Measurements from ENCODE around the gene FNTB. TPM values are rescaled to one million over a fixed set of nuclear protein-coding genes. Genes with fewer than 3 reads are reported as not detected.

Gene FNTB
- total RNA-seq, 1 donor from 2014 or later: 30.1 TPM

DNA sequence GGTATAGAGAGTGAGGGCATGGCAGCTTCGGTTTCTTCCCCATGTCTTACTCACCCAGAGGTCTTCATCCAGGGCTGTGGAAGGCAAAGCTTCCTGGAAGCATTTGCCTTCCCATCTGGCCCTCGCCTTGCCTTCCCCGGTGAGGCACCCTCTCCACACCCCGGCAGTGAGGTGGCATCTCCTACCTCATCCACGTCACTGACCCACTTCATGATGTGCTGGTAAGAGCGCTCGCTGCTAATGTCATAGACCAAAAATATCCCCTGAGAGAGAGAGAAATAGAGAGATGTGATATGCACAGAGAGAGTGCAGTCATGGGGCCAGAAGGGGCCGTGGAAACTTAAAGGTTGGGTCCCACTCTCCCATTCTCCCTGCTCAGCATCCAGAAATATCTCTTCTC, 35.8 kb upstream of the FNTB start:
- H3K27ac Mint-ChIP-seq: no peak overlapping the region
- TF ChIP-seq, protein P1, sequence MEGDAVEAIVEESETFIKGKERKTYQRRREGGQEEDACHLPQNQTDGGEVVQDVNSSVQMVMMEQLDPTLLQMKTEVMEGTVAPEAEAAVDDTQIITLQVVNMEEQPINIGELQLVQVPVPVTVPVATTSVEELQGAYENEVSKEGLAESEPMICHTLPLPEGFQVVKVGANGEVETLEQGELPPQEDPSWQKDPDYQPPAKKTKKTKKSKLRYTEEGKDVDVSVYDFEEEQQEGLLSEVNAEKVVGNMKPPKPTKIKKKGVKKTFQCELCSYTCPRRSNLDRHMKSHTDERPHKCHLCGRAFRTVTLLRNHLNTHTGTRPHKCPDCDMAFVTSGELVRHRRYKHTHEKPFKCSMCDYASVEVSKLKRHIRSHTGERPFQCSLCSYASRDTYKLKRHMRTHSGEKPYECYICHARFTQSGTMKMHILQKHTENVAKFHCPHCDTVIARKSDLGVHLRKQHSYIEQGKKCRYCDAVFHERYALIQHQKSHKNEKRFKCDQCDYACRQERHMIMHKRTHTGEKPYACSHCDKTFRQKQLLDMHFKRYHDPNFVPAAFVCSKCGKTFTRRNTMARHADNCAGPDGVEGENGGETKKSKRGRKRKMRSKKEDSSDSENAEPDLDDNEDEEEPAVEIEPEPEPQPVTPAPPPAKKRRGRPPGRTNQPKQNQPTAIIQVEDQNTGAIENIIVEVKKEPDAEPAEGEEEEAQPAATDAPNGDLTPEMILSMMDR (conservative IDR thresholded peaks at IDR 0.05): no peak
- no peaks in the 10 kb centered on the region for H3K9me3 Mint-ChIP-seq
- H3K36me3 Mint-ChIP-seq: peaks cover 23% of the 10 kb centered on the region
- H3K27me3 Mint-ChIP-seq: no peaks in the 10 kb centered on the region
- DNase-seq (ENCODE audit: extremely low spot score, unreplicated experiment): no peak
- H3K4me1 Mint-ChIP-seq (ENCODE audit: unreplicated experiment): peaks cover 19% of the 10 kb centered on the region
- no peak overlapping the region for H3K4me3 Mint-ChIP-seq

DNA sequence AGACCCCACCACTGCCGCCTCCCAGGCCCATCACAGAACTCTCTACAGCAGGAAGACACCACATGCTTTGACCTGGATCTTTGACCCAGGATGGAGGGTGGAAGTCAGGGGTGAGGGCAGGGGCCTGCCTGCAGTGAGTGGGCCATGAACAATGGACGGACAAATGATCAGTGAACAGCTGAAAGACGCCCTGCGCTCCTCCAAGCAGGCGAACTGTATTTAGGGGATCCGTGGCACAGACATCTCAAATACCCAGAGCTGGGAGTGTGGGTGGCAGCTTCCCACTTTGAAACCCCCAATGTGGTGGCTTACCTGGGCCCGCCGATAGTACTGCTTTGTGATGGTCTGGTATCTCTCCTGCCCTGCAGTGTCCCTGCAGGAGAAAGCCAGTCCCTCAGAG, 35.4 kb upstream of the FNTB start:
- Mint-ChIP-seq H3K36me3 (peaks cover 20% of the 10 kb centered on the region), H3K9me3 (no peaks in the 10 kb centered on the region), H3K4me3 (no peak overlapping the region), H3K4me1 (ENCODE audit: unreplicated experiment) (peaks cover 15% of the 10 kb centered on the region), H3K27ac (no peak overlapping the region), H3K27me3 (no peaks in the 10 kb centered on the region)
- TF ChIP-seq, protein P1 (conservative IDR thresholded peaks at IDR 0.05): no peak
- no peak for DNase-seq (ENCODE audit: extremely low spot score, unreplicated experiment)

DNA sequence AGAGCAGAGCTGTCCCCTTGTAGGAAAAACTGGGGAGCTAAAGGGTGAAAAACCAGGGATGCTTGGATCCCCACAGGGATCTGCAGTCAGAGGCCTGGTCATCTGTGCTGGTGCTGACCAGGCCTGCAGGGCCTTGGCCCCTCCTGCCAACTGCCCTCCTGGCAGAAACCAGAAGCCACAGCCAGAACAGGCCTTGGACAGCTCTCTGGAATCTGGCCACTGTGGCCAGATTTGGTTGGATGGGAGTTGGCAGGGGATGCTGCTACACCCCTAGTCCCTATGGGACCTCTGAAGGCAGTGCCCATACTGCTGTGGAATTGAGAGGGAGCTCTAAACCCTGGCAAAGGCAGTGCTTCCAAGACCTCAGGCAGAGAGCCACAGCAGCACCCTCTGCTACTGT, 35.0 kb upstream of the FNTB start:
- peaks cover 17% of the 10 kb centered on the region for H3K36me3 Mint-ChIP-seq
- peaks cover 12% of the 10 kb centered on the region for H3K4me1 Mint-ChIP-seq (ENCODE audit: unreplicated experiment)
- no peak for DNase-seq (ENCODE audit: extremely low spot score, unreplicated experiment)

DNA sequence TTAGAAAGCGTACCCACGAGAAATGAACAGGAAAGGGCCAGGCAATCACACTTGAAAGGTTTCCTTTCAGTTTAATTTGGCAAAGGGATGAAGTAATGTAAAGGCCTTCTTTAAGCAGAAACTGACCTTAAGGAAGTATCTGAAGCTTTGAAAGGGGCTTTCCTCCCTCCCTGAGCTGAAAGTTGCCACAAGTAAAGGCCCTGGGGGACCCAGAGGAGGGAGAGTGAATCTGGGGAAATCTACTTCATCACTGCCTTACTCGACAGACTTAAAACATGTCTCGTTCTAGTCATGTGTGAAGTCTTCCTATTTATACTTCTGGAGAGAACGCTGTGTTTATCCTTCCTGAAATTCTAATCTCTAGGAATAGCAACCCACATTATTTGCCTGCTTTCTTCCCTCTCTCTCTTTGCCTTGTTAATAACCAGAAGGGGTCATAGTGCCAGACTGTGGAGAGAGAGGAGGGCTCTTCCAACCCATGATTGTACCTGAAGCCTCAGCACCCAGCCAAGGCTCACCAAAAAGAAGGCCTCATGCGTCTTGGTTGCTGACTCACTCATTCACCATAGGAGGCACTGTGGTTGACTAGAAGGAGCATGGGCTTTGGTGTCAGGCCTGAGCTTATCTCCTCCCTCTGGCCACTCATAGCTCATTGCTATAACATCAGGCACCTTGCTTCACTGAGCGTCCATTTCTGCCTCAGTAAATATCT, 33.9 kb upstream of the FNTB start:
- H3K27me3 Mint-ChIP-seq: no peaks in the 10 kb centered on the region
- H3K36me3 Mint-ChIP-seq: peaks cover 17% of the 10 kb centered on the region
- no peak for DNase-seq (ENCODE audit: extremely low spot score, unreplicated experiment)
- H3K4me1 Mint-ChIP-seq (ENCODE audit: unreplicated experiment): peaks cover 12% of the 10 kb centered on the region
- TF ChIP-seq, protein P1 (conservative IDR thresholded peaks at IDR 0.05): no peak
- no peak overlapping the region for H3K4me3 Mint-ChIP-seq
- no peaks in the 10 kb centered on the region for H3K9me3 Mint-ChIP-seq
- peak overlapping the region; percentile 45 for H3K27ac Mint-ChIP-seq

More for the DNA sequence above, 35.0 kb upstream of the FNTB start:
- TF ChIP-seq, protein P1 (conservative IDR thresholded peaks at IDR 0.05): no peak
- no peaks in the 10 kb centered on the region for H3K9me3 Mint-ChIP-seq
- no peaks in the 10 kb centered on the region for H3K27me3 Mint-ChIP-seq
- no peak overlapping the region for H3K4me3 Mint-ChIP-seq
- no peak overlapping the region for H3K27ac Mint-ChIP-seq

DNA sequence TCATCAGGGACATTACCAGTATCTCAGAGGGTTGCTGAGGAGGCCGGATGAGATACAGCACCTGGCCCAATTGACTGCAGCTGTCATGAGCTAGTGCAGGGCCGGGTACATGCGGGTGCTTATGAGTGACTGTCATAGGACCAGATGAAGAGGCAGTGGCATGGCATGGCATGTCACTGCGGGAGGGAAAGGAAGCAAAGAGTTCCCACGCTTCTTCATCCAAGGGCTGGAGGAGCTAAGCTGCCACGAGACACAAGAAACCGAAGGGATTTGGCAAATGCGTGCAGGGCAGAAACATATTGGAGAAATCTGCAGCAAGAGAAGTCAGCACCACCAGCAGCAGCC, 33.4 kb upstream of the FNTB start:
- DNase-seq (ENCODE audit: extremely low spot score, unreplicated experiment): no peak
- H3K36me3 Mint-ChIP-seq: peaks cover 19% of the 10 kb centered on the region
- peaks cover 12% of the 10 kb centered on the region for H3K4me1 Mint-ChIP-seq (ENCODE audit: unreplicated experiment)
- no peaks in the 10 kb centered on the region for H3K9me3 Mint-ChIP-seq
- peak overlapping the region; percentile 45 for H3K27ac Mint-ChIP-seq
- TF ChIP-seq, protein P1 (conservative IDR thresholded peaks at IDR 0.05): no peak
- H3K27me3 Mint-ChIP-seq: no peaks in the 10 kb centered on the region
- no peak overlapping the region for H3K4me3 Mint-ChIP-seq

All from type B pancreatic cell (in vitro differentiated cells).